ENCODE data around the gene GRAPL.
"Not testable (repeated sequence)": the region's sequence is repeated elsewhere in the genome, so short reads cannot be mapped to it uniquely, and the experiment has no call there.

The GRAPL gene

DNA sequence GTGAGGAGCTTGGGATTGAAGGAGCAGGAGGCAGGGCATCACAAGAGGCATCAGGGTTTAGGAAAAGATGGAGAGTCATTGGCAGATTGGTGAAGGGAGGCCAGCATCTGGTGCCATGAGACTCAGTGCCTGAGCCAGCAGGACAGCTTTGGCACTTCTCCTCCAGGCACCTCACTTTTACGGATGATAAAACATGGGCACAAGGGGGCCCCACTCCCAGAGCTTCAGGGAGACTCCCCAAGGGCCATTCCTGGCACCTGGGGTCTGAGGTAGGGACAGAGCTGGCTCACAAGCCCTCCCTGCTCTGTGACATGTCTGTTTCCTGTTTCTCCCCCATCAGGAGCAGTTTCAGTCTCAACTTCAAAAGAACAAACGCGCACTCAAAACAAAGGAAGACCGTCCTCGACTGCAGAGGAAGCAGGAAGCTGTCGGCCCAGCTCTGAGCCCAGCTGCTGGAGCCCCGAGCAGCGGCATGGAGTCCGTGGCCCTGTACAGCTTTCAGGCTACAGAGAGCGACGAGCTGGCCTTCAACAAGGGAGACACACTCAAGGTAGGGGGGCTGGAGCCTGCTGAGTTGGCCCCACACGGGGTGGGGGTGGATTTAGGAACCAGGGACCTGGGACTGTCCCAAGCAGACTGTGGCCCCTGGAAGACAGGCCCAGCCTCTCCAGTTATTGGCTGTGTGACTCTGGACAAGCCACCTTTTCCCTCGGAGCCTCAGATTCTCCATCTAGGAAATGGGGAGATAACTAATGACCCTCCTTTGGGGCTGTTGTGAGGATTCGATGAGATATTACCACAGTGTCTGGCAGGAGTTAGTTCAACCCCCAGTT, at the start of gene GRAPL:
Gene GRAPL (plus strand): TSS at position 442 of the 833 bp plus-strand sequence. CDS start 31 bp downstream, at position 473.
- not testable (repeated sequence) for DNase-seq

DNA sequence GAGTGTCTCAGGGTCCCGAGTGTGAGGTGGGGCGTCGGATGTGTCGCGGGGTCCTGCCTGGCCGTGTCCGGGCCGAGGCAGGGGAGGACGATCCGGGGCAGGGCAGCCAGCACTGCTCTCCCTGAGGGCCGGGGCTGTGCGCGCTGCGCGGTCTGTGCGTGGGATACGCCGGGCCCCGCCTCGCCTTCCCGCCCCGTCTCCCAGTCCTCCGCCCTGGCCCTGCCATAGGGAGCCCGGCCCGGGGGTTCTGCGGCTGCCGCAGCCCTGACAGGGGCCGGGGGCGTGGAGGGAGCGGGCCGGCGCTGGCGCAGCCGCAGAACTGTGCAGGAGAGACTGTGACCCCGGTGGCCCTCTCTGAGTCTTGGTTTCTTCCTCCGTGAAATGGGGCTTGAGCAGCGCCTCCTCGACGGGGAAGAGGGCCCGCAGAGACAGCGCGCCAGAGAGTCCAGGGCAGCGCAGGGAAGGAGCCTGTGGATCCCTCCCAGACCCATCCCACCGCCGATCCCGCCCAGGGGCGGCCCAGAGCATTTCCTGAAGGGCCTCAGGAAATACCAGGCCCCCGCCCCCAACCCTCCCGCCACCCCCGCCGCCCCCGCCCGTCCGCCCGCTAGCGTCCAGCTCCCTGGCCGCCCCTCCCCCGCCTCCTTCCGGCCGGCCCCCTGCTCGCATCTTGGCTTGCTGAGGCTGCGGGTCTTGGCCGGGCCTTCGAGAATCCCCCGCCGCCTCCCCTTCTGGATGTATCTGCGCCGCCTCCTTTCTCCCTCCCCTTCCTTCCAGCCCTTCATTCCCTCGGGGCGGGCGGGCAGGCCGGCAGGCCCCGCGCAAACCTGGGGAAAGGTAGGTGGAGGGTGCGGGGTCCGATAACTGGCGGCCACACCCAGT, 38.3 kb upstream of the GRAPL start:
- DNase-seq, result not testable (repeated sequence)

DNA sequence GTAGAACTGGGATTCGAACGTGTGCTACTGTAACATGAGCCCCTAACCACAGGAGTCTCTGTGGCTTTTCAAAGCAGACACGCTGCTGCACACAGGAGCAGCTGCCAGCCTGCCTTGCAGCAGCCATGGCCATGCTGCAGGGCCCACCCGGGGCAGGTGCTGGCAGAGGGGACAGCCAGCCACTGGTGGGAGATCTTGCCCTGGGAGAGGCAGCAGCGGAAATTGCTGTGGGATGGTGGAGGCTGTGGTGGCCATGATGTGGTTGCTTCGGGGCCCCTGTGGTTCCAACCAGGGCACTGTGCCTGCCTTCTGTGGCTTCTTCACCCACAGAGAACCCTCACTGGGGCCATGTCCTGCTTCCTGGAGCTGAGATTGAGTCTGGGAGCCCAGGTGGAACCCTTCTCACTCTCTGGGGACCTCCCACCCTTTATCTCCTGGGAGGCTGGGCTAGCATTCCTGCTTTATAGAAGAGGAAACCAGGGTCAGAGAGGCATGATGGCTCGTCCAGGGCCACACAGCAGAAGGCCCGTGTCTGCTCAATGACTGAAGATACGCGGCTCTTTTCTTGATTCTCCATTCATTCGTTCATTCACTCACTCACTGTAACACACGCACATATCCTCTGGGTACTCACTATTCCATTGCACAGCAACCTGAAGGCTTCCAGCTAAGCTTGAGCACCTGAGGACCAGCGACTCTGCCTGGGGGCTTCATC, 37.2 kb upstream of the GRAPL start:
- not testable (repeated sequence) for DNase-seq

DNA sequence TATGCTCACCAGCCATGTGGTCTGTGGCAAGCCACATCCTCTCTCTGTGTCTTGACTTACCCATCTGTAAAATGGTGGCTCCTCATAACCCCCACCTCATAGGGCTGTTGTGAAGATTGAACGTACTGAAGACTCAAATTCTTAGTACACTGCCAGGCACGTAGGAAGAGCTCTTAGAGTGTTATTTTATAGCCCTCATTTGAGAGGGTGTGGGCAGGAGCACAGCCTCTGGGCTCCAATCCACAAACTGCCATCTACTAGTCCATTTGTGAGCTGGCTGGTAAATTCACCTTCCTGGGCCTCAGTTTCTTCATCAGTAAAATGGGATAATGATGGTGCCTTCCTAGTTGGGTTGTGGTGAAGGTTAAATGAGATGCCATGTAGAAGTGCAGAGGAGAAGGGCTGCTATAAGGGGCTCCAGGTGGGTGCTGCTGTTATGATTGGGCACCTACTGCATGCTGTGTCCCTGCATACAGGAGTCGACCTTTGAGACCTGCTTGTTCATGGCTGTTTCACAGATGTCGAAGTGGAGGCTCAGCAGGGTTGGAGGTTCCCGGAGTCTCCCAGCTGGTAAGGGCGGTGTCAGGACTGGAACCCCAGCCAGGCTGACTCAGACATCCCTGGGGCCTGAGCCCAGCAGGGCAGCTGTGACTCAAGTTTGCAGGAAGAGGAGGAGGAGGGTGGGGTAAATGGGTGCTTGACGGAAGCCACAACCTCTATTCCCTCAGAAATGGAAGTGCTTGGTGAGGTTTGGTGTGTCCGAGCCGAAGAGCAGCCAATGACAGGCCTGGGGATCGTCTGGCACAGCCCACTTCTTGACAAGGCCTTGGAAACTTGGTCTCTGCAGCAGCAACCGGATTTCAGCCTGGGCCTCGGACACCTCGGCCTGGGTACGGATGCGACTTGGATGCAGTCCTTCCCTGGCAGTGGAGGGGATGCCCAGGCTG, 34.4 kb upstream of the GRAPL start:
- DNase-seq, result not testable (repeated sequence)

DNA sequence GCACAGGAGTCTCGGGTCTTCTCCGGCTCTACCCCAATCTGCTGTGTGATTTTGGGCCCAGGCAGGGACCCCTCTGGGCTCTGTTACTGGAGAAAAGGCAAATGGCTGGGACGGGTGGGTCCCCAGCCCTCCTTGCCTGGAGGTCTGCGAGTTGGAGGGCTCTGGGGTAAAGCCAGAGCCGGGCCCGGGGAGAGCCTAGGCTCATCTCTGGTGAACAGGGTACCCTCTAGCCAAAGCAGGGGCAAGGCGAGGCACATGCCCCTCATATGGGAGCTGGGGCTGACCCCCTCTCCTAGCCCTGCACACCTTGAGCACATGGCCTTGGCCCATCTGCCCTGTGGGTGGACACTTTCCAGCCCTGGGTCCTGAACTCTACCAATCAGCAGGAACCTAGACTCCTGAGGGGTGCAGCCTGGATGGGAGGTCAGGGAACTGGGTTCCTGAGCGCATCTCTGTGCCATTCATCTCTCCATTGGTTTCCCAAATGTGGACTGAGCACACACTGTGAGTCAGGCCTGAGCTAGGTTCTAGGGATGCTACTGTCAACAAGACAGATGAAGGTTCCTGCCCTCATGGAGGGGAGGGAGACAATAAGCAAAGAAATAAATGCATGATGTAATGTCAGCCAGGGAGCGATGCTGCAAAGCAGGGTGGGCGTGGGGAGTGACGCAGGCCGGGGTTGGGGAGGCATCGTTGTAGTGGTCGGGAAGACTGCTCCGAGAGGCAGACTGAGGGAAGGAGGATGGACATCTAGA, 33.5 kb upstream of the GRAPL start:
- DNase-seq, result not testable (repeated sequence)

DNA sequence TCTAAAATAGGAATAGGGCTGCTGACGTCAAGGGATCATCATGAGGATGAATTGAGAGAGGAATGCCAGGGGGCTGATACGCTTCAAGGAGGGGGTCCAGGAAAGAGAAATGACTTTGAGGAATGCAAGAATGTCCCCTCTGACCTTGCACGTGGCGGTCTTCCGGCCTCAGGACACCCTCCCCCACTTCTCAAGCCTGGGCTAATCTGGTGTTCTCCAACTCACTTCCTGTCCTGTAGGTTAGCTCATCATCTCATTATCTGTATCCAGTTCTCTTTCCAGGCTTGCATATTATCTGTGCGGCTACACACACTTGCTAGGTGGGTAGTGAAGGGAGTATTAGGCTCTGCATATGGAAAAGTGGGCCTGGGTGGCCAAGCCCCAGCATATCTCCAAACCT, 18.9 kb upstream of the GRAPL start:
- DNase-seq, result not testable (repeated sequence)

DNA sequence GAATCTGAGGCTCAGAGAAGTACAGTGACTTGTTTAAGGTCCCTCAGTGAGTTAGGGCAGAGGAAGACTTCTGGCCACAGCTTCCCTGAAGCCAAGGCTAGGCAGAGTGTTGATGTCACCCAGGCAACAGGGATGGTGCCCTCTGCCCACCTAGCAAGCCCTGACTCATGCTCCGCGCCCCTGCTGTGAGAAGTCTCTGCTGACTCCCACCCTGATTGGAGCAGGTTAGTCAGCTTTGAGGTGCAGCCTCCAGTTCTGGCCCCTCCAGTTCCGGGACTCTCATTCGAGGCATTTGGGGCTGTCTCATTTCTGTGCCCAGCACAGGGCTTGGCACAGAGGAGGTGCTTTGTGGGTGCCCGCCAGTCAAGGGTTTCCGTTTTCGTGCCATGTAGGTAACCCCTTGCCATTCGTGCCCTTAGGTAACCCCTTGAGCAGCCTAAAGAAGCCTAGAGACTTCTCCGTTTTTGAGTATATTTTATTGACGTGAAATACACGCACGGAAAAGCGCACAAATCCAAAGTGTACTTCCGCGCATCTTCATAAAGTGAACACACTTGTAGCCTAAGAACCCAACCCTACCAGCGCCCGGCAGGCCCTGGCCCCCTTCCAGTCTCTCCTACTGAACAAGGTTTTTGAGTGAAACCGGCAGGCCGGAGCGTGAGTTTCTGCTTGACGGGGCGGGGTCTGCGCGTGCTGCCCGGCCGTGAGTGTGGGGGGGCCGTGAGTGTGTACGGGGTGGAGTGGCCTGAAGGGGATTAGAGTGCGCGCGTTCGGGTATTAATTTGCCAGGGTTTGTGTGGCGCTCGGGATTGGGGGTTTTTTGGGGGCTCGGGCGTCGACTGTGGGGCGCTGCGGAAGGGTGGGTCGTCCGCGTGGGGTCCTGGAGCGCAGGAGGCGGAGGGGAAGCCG, 16.9 kb upstream of the GRAPL start:
- DNase-seq, result not testable (repeated sequence)

DNA sequence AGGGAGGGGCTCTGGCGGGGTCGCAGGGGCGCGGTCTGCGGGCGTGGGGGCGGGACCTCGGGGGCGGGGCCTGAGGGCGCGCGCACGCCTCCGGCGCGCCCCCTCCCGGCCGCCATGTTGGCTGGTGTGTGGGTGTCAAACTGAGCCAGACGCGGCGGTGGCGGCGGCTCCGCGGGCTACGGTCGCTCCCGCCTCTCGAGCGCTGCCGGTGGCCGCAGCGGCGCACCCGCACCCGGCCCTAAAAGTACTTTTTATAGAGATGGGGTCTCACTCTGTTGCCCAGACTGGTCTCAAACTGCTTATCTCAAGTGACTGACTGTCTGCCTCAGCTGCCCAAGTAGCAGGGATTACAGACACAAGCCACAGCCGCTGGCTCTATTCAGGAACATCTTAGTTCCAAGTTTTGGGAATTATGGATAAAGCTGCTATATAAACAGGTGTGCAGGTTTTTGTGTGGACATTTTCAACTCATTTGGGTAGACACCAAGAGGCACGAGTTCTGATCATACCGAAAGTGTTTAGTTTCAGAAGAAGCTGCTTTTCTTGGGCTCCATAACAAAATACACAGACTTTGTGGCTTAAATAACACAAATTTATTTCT, 16.2 kb upstream of the GRAPL start:
- DNase-seq, result not testable (repeated sequence)

DNA sequence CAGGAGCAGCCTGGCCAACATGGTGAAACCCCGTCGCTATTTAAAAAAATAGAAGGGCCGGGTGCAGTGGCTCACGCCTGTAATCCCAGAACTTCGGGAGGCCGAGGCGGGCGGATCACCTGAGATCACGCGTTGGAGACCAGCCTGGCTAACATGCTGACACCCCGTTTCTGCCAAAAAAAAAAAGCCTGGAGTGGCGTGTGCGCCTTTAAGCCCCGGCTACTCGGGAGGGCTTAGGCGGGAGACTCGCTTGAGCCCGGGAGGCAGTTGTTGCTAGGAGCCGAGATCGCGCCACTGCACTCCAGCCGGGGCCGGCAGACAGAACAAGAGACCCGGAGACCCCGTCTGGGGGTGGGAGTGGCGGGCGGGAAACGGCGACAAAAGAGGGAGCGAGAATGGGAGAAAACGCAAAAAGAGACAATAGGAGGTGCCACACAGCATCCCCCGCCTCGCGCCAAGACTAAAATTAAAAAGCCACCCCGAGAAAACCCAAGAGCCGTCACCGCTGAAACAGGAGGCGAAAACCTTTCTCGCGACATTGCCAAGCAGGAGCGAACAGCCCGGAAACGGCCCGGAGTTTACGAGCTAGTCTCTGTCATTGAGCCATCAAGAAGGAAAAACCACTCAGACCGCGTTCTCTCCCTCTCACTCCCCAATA, 15.5 kb upstream of the GRAPL start:
- not testable (repeated sequence) for DNase-seq

DNA sequence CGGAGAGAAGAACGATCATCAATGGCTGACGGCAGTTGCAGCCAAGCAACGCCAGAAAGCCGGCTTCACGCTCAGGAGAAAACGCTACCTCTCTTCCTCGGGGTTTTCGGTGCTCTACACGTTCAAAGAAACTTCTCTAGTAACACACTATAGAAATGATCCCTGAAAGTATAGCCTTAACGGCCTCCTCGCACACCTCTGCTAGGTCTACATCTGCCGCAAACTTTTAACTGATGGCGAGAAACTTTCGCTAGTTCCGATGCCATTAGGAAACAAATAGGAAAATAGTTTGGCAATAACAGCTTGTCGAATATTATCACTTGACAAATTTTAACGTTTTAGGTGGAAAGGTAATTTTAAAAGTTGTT, 14.9 kb upstream of the GRAPL start:
- DNase-seq, result not testable (repeated sequence)

DNA sequence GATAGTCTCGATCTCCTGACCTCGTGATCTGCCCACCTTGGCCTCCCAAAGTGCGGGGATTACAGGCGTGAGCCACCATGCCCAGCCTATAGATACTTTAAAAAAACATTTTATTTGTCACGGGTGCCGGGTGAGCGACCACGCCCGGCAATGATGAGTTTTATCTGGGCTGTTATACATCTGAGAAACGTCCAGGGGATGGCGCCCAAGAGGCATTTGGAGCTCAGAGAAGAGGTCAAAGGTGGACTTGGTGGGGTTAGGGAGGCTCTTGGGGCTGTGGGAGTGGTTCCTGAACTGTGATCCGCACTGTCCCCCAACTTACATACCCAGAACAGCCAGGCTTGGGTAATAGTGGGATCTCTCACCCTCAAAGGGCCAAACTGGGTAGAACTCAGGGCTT, 8.7 kb upstream of the GRAPL start:
- DNase-seq, result not testable (repeated sequence)

DNA sequence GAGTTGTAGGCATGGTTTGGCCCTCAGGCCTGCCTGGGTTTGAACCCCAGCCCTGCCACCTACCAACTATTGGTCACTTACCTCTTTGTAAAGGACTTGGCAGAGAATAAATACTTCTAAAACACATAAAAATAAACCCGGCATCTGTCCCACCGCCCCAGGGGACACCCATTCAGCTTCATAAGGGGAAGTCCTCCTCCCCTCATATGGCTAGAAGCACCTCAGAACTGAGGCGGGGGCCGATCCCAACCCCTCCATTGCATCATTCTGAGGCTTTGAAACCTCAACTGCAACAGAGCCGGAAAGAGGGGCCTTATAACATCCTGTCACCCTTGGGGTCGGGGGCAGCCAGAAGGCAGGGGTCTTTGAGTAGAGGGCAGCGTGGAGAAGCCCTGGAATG, 2.1 kb upstream of the GRAPL start:
- not testable (repeated sequence) for DNase-seq

DNA sequence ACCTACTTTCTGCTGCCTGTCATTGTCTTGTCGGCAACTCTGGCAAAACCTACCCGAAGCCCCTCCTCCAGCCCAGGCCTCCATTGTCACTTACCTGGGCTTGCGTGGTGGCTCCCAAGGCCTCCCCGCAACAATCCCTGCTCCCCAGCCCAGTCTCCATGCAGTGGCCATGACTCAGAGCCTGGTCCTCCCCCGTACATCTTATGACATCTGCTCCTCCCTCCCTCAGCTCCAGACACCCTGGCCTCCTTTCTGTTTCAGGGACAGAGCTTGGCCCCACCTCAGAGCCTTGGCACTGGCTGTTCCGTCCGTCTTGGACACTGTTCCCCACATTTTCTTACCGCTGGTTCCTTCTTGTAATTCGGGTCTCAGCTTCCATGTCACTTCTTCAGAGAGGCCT, 2.1 kb downstream of the GRAPL start:
- not testable (repeated sequence) for DNase-seq

DNA sequence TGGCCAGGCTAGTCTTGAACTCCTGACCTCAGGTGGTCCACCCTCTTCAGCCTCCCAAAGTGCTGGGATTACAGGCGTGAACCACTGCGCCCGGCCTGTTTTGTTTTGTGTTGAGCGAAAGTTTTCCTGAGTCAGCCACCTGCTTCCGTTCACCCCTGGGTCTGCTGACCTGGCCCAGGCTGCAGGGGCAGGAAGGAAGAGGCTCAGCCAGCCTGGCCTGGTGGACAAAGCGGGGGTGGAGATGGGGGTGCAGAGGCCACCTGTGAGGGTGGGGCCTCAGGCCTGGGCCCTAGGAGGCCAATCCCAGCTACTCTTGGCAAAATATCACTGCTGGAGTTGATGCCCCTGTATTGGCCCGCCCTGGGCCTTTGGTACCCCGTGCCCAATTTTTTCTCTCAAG, 3.7 kb downstream of the GRAPL start:
- DNase-seq, result not testable (repeated sequence)

DNA sequence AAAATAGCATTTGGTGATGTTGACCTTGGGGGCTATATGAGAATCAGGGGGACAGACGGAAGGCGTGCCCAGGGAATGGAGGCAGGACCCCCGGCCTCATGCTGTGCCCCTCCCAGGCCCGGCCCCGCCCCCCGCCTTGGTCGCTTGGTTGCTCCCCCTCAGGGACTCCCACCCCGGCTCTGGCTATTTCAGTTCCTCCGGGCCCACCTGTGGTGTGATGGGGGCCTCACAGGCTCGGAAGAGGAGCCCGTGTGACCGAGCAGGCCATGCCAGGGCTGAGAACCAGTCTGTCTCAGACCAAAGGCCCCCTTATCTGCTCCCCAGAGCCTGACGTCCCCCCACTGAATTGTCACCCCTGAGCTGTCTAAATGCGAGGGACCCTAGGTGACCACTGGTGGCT, 4.4 kb downstream of the GRAPL start:
- not testable (repeated sequence) for DNase-seq

DNA sequence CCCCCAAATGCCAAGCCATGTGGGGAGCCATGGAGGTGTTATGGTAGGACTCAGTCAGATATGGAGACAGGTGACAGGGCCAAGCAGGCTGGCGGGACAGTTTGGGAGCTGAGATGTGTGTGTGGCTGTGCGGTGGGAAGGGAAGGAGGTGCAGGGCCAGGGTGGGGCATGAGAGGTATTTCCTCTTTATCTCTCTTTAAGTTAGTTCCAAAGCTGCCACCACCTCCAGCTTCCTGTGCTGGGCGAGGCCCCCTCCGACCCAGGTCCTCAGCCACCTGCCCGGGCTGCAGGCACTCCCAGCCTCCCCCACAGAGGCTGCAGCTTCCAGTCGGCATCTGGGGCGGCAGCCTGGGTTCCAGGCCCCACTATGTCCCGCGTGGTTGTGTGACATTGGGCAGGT, 6.4 kb downstream of the GRAPL start:
- DNase-seq, result not testable (repeated sequence)

DNA sequence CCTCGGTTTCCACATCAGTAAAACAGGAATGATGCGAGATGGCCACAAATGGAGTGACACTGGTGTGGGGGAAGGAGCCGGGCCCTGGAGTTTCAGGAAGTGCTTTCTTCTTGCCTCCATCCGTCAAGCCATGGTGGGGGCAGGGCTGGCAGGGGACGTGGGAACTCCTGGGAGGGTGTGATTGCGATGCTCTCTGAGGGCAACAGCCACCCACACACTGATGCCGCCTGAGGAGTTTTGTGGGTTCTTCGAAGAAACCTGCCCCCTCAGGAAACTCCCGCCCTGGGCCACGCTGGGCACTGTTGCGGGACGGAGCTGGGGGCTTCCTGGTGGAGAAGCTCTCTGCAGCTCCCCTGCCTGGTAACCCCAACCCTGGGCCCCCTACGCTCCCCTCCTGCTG, 8.0 kb downstream of the GRAPL start:
- DNase-seq, result not testable (repeated sequence)

DNA sequence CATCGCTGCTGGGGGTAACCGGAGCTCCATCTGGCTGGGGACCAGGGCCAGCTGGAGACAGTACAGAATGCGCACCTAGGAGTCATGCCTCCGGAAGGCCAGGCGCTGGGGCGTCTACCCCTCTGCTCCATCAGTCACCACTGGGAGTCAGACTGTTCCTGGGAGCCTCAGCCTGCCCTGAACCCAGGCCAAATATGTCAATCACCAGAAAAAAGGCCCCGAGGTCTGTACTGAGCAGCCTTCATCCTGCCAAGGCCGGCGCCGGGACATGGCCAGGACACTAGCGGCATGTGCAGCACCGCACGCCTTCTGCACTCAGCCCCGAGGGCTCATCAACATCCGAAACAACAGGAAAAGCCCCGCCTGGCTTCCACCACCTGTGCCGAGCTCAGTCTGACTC, 8.7 kb downstream of the GRAPL start:
- DNase-seq, result not testable (repeated sequence)

DNA sequence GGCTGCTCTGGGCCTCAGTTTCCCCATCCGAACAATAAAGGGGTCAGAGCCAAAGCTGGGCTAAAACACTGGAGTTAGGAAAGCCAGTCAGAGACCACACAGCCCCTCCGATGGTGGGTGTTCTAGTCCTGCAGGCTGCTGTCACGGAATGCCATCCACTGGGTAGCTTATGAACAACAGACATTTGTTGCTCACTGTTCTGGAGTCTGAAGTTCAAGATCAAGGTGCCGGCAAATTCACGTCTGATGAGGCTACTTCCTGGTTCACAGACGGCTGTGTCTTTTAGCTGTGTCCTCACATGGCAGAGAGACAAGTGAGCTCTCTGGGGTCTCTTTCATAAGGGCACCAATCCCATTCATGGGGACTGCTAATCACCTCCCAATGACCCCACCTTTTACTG, 9.2 kb downstream of the GRAPL start:
- not testable (repeated sequence) for DNase-seq

Data from NCI-H526 (cell line).